NK-92 (cell line): Measurements from ENCODE around the gene TOP2B.

Experiments used
- DNase-seq: peaks from one replicate; lab custom pipeline; 2025; ENCODE audit not compliant: unreplicated experiment; lab: John Stamatoyannopoulos, UW

TOP2B gene

DNA sequence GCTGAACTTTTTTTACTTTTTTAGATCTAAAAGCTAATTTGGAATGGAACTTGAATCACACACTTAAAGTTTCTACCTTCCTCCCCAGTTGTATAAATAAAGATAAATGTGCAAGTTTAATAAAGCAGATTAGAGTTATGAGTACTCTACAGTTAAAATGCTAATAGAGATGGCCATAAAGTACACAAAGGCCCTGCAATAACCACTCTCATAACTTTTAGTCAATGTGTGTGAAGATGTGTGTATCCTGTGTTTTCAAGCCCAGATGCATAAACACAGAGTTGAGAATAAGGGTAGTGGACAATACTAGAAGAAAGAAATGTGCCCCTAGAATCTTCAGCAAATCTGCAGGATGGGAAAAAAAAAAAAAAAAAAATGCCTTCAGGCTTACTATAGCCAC is 45.3 kb downstream of the TOP2B start:
- no peak for DNase-seq

DNA sequence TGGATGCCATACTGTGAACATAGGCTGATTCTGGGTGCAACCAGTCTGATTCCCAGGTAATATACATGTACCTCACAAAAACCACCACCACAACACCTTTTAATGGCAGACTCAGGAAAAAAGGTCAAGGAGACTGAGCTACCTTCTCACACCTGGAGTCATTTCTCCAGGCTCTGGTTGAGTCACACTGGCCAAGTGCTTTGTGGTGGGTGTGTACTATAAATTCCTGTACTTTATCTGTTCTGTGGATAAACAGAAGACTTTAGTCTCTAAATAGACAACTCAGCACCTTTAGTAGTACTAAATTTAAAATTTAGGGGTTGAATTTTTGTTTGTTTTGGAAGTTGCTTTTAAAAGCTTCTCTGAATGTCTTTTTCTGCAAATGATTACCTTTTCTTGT is 46.7 kb downstream of the TOP2B start:
- DNase-seq, result no peak

DNA sequence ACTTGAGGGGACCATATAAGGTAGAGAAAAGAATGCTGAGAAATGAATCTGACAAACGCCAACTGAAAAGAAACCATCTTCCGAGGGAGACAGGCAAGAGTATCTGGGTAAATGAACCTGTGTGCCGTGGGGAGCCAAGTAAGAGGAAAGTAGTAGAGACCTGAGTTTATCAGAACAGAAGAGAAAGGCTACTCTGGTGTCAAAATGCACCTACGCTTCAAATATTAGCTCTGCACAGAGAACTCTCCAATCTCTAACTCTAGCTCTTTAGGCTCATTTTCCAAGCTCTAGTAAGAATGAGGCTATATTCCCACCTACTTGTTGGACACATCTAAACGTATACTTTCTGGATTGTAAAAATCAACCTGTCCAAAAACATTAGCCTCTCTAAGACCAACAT is 53.5 kb downstream of the TOP2B start:
- no peak for DNase-seq

DNA sequence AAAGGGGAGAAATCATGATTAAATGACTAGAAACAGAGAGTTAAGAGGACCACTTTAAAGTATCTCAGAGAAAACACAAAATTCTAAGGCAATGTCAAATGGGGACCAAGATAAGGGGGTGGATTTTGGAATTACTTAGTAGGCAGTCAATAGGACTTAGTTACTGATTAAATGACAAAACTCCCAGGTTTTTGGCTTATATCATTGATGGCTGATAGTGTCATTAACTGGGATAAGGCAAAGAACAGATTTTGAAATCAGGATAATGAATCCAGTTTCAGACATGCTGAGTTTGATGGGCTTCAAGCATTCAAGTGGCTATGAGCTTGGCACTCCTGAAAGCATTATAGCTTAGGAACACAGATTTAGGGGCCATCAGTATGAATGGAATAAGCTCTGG is 53.9 kb downstream of the TOP2B start:
- no peak for DNase-seq

DNA sequence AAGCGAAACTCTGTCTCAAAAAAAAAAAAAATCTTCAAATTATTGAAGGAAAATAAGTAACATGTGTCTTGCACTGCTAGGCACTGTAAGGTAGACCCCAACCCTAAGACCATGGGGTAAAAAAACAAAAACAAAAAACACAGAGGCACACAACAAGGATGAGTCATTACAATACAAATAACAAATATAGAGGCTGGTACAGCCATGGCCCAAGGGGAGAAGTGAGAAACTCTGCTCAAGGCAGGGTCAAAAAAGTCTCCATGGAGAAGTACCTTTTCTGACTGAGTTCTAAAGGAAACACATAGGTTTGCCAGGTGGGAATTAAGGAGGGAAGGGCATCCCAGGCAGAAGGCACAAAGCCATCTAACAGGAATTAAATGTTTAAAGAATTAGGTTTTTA is 54.5 kb downstream of the TOP2B start:
- no peak for DNase-seq

DNA sequence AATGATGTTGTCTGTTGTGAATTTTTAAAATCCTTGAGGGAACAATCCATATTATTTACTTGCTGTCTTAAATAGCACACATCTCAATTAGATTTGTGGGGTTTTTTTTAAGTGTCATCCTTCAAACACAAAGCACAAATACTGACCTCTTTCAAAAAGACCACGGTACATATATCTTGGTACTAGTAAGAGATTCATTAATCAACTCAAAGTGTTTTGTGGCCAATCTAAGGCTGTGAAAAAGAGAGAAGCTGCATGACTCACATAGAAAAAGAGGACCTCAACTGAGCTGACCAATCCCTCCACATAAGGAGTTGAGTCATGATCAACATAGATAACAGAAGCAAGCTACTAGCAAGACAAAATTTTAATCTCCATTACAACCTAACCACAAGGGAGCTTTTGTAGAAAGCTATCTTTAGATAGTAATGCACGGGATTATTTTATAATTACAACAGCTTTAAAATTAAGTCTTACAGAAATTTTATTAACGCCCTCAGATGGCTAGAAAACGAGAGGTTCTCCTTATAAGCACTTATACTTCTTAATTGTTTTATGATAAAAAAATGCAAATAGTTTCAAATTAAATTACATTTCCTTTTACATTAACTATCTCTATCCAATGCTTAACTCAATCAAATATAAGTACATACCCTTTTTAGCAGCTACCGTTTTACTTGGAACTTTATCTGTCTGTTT is 60.5 kb downstream of the TOP2B start:
- DNase-seq, result no peak

DNA sequence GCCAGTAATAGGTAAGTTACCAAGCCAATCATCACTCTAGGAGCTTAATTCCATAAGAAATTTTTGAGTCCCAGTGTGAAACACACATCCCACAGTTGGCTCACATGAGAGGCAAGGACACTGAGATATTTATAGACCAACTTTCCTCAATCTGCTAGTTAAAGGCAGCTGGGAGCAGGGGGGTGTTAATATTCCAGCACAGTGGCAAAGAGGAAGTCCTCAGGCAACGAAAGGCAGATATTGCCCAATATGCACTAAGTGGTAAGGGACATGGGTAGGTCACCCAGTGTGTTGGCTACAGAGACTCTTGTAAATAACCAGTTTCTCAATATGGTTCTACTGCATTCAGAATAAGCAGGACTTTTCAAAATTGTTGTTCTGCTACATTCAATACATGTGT is 61.0 kb downstream of the TOP2B start:
- no peak for DNase-seq

DNA sequence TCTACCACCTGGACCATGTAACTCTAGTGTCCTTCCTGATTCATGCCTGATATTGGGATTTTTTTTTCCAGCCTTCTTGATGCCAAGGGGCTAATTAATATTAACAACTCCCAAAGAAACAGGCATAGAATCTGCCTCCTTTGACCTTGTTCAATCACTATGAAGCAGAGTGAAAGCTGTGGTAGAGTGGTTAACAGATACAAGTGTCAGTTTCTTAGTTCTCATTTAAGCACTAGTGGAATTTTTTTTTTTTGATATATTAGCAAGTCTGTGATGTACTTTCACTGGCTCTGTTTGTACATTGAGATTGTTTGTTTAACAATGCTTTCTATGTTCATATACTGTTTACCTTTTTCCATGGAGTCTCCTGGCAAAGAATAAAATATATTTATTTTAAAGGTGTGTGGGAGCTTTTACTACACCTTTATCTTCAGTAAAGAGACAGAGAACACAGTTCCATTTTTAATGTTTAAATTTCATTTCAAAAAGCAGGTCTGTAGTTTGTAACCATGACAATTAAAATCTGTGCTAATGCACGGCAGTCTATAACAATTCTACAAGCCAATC is 67.1 kb downstream of the TOP2B start:
- no peak for DNase-seq

DNA sequence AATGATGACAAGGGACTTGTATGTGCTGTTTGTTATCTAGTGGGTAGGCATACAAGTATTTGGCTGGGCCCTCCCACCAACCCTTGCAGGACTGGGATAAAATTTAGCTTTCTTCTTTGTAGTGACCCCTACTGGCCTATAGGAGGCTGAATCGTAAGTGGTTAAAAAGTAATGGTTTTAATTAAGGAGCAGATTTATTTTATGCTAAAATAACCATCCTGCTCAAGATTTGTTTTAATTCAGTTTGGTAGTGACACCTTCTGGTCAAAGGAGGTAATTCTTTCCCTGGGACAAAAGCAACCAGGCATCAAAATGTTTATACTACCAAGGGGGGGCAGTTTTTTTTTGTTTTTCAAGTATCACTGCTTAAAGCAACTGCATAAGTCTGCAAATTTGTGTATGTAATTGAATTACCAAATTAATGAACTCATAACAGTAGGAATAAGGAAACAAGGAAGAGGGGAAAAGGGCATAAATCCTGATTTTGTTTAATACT is 70.7 kb downstream of the TOP2B start:
- no peak for DNase-seq

DNA sequence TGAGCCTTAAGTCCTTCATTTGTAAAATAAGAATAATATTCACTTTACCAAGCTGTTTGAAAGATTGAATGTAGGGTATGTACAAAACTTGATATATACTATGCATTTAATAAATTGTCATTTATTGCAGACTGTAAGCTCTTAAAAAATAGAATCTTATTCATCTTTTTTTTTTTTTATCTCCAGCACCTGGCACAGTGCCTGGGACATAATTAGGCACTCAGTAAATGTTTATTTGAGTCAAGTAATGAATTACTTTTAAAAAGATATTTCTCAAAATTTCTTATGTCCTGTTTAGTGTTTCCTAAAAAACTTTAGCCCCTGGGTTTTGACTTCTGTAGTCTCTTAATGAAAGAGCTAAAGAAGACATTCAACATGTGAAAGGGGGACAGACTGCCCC is 71.7 kb downstream of the TOP2B start:
- DNase-seq, result no peak

DNA sequence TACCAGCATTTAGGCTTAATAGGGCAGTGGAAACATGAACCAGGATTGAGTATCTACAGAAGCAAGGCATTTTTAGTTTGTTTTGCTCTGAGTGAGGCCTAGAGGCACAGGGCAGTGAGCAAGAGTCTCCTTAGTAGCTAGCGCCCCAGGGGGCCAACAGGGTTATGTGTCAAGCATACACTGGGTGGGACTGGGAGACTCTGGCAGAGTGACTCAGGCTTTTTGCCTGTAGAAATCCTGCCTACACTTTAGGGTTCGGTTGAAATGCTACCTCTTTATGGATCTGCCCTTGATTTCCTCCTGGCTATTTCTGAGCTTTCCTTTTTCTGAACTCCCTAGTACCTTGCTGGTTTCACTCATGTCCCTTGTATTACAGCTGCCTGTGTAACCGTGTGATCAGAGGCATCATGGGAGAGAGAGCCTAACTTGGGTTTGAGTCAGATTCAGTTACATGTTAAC is 72.2 kb downstream of the TOP2B start:
- no peak for DNase-seq

DNA sequence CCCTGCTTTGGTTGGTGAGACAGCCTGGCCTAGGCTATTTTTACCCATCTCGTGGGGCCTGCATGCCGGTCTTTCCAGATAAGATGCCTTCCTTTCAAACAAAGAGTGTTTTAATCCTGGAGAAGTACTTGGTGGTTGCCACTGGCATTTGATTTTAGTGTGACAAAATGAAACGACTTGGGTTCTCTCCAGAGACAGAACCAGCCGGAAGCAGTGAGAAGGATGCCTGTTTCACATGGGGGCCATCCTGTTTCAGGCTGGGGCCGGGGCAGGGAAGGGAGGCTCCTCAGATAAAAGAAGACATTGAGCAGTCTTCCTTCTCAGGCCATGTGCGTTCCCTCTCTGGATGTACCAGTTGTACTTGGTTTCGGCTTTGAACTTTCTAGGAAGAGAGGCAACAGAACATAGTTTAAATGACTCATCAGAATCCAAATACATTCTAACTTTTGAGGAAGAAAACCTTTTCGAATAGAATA is 74.9 kb downstream of the TOP2B start:
- no peak for DNase-seq

DNA sequence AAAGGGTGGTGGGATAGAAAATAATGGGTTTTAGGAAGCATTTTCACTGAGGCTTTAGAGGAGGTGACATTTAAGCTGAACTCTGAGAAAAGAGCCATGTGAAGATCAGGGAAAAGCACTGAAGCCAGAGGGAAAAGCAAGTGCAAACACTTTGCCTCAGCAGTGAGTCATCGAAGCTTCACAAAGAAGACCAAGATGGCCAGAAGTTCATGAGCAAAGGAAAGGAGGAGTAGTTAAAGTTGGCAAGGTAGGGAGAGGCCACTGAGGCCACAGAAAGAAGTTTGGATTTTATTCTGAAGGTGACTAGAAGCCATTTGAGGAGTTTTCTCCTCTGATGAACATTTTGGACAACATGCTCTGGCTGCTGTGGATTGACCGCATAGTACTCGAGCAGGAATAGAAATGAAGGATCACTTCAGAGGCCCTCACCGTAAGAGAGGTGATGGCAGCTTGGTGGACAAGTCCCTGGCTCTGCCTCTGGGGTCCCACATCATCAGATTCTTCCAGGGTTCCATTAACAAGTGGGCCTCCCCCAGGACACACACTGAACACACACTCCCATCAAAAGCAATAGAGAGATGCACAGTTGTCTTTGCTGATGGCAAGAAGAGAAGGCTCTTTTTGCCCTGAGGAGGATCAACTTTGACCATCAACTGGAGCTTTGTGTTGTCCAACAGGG is 75.5 kb downstream of the TOP2B start:
- DNase-seq, result no peak

DNA sequence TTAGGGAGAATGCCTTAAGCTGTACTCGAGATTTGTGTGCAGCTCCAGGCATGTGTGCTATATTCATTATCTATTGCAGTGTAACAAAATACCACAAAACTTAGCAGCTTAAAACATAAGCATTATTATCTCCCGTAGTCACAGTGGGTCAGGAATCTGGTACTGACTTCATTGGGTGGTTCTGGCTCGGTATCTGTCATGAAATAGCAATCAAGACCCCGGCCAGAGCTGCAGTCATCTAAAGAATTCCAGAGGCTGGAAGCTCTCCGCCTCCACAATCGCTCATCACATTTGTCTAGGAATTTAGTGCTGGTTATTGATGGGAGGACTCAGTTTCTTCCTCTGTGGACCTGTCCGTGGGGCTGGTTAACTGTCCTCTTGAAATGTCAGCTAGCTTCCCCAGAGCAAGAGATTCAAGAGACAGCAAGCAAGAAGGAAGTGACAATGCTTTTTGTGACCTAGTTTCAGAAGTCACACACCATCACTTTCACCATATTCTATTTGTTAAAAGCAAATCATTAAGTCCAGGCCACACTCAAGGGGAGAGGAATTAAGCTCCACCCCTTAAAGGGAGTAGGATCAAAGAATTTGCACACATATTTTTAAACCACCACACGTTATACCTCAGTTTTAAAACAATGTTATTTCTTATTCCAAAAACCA is 76.1 kb downstream of the TOP2B start:
- DNase-seq, result no peak

DNA sequence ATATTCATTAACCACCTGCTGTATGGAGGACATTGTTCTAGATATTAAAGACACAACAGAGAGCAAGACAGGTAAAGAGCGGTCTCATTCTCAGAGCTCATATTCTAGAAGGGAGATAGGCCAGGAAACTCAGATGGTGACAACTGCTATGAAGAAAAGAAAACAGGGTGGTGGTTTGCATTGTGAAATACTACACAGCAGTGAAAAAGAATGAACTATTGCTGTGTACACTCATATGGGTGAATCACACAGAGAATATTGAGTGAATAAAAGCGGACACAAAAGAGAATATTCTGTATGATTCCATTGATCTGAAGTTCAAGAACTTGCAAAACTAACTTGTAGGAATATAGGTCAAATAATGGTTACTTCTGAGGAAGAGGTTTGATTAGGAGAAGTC is 76.7 kb downstream of the TOP2B start:
- DNase-seq, result no peak

DNA sequence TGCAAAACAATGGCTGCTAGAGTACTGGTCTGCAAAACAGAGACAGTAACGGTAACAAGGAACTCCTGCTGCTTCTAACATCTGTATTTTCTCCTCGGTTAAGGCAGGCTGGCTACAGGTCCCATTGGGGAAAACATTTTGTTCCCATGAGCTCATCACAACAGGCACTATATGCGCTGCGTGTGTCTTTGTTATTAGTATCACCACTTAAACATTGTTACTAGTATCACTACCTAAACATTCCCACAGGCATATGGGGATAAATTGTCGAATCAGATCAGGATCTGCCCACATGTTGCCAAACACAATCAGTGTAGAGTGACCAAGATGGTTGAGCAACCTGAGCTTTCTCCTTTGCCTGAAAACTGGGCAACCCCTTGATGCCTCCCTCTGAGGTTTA is 77.2 kb downstream of the TOP2B start:
- no peak for DNase-seq

DNA sequence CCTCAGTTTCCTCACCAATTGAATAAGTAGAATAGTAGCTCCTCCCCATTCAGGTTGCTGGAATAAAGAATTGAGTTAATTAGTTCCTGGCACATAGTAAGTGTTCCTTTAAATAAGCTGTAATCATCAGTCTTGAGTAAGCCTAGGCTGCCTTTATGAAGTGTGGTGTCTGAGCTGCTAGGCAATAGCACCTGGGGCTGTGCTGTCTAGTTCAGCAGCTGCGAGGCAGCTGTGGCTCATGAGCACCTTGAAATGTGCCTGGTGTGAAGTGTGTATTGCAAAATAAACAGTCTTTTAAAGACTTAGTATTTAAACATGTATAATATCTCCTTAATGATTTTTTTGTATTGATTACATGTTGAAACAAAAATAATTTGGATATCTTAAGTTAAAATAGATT is 77.6 kb downstream of the TOP2B start:
- DNase-seq, result no peak

DNA sequence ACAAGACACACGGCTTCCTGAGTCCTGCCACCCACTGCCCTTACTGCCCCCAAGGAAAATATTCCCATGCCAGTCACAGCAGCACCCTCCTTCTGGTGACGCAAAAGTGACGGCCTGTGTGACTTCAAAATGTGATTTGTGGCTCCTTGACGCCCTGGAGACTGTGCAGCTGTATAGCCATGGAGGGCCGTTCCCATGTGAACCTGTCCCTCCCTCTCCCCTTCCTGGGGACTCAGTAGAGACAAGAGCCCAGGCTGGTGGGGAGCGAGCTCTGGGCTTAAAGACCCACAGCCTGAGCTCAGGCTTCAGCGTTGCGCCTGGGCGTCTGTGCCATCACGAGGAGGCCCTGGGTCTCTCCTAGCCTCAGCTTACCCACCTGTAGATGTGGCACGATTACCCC is 78.2 kb downstream of the TOP2B start:
- DNase-seq, result no peak

DNA sequence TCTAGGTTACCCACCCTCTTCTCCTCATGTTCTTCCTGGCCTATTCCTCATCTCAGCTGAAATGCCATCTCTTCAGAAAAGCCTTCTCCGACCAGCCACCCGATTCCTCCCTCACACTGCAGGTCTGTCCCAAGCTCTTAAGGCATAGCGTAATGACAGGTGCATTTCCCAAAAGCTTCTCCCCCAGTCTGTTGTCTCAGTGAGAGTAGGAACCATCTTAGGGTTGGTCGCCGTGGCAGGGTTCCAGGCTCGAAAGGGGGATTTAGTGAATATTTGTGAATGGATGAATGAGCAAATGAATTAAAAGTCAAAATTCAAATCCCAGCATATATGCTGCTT is 78.6 kb downstream of the TOP2B start:
- DNase-seq, result no peak

DNA sequence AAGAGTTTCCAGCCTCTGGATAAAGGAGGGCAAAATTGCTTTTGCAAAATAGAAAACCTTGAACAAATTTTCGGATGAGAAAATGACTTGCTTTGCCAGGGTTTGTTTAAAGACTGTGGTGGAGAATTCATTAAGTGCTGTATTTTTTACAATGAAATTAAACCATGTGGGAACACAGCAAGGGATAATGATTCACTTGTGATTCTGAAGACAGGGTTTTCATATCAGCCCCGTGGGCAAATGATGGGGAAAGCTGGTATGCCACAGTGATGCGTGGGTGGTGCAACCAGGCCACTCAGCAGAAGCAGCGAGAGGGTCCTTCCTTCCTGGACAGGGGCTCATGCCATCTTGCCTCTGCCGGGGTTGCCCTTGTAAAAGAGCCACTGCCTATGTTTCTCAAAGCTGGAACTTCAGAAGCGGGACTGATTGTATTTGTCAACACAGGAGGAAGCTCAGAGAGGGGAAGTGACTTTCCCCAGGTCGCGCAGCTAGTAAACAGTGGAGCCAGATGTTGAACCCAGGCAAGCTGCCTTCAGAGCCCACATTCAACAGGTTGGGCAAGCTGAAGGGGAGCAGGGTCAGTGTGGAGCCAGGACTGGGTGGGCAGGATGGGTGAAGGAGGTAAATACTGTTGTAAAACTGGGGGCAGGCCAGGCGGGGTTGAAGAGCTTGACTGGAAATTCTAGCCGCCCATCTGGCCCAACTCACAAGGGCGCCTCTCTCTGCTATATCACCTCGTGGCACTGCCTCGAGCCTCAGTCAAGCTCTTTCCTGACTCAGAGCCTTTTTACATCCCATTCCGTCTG is 79.1 kb downstream of the TOP2B start:
- no peak for DNase-seq
